GM12878 (cell line): Measurements from ENCODE around the gene MEAK7. TPM values are rescaled to one million over a fixed set of nuclear protein-coding genes. Genes with fewer than 3 reads are reported as not detected.

Source experiments
- CEBPB ChIP-seq, 2 experiments: fragments of 150-350 bp in 1 of 2; IDR thresholded peaks; 2 replicates each; pipeline ENCODE4 v1.6.1; 2012 to 2014; ENCODE audit warnings: low read depth in 2 of 2, low read length in 2 of 2, borderline replicate concordance in 1 of 2, inconsistent platforms in 1 of 2
- DPF2 ChIP-seq: fragments of 450-650 bp; IDR thresholded peaks from 2 replicates; pipeline ENCODE4 v1.6.1; 2017; ENCODE audit warnings: mild to moderate bottlenecking
- EGR1 ChIP-seq, 2 experiments: IDR thresholded peaks; 1 replicate in 1 of 2; 2 replicates in 1 of 2; pipeline ENCODE4 v1.6.1; 2011 to 2012; ENCODE audit warnings: low read depth in 2 of 2, low read length in 2 of 2, borderline replicate concordance in 1 of 2, mild to moderate bottlenecking in 1 of 2, moderate library complexity in 1 of 2
- ESRRA ChIP-seq: IDR thresholded peaks from 2 replicates; pipeline ENCODE4 v1.6.1; 2012; ENCODE audit warnings: mild to moderate bottlenecking, low read length, improper control_type of control experiment
- FOS ChIP-seq: IDR thresholded peaks from 3 replicates; pipeline ENCODE4 v1.6.1; 2011; ENCODE audit warnings: borderline replicate concordance; ENCODE audit not compliant: insufficient read length; ENCODE audit errors: extremely low read depth
- FOXM1 ChIP-seq: IDR thresholded peaks from 2 replicates; pipeline ENCODE4 v1.6.1; 2012; ENCODE audit warnings: low read depth, mild to moderate bottlenecking, inconsistent platforms, low read length, moderate library complexity
- HCFC1 ChIP-seq: fragments of 150-350 bp; IDR thresholded peaks from 2 replicates; pipeline ENCODE4 v1.6.1; 2014; ENCODE audit warnings: low read length
- HDAC6 ChIP-seq: fragments of 200-600 bp; sonication (generic); IDR thresholded peaks from one replicate; pipeline ENCODE4 v1.8.0; 2017; ENCODE audit warnings: antibody characterized with exemption; ENCODE audit not compliant: unreplicated experiment
- HDGF ChIP-seq: fragments of 450-650 bp; IDR thresholded peaks from 2 replicates; pipeline ENCODE4 v1.6.1; 2016; ENCODE audit warnings: antibody characterized with exemption
- NRF1 ChIP-seq: conservative IDR thresholded peaks from 2 replicates; pipeline ENCODE4 v1.6.1; 2011; ENCODE audit warnings: mild to moderate bottlenecking, low read depth, low read length, improper control_type of control experiment
- PAX8 ChIP-seq: fragments of 450-650 bp; IDR thresholded peaks from 2 replicates; pipeline ENCODE4 v1.6.1; 2017; ENCODE audit warnings: mild to moderate bottlenecking, moderate library complexity
- RCOR1 ChIP-seq: conservative IDR thresholded peaks from 2 replicates; pipeline ENCODE4 v1.6.1; 2012; ENCODE audit warnings: low read depth, low read length, improper control_type of control experiment
- RUNX3 ChIP-seq: IDR thresholded peaks from 2 replicates; pipeline ENCODE4 v1.6.1; 2012; ENCODE audit warnings: low read length, inconsistent platforms
- ZNF274 ChIP-seq: IDR thresholded peaks from one replicate; pipeline ENCODE4 v1.8.0; 2011; ENCODE audit not compliant: insufficient read length, insufficient read depth
- ZNF592 ChIP-seq: fragments of 450-650 bp; IDR thresholded peaks from 2 replicates; pipeline ENCODE4 v1.6.1; 2017; ENCODE audit warnings: mild to moderate bottlenecking, moderate library complexity
- ZNF622 ChIP-seq: fragments of 450-650 bp; IDR thresholded peaks from 2 replicates; pipeline ENCODE4 v1.6.1; 2017; ENCODE audit warnings: mild to moderate bottlenecking, inconsistent platforms
- ZZZ3 ChIP-seq: IDR thresholded peaks from 2 replicates; pipeline ENCODE4 v1.6.1; 2011; ENCODE audit warnings: low read depth; ENCODE audit not compliant: control insufficient read depth, insufficient read length
- polyA plus RNA-seq, 11 experiments: library from polyadenylated mRNA; depleted of rRNA in 4 of 11; unstranded in 6 of 11; stranded (reverse) in 5 of 11; fragments of >200 nt; fragmentation: Nextera tagmentation in 4 of 11; fragmentation: Illumina TruSeq in 1 of 11; extraction: Ambion mirVana in 4 of 11; extraction: Trizol in 1 of 11; gene quantifications; 1 replicate in 1 of 11; 2 replicates in 10 of 11; pipeline versions ENCODE4 v1.2.1 to v1.2.3, GENCODE V29; 2011 to 2016; ENCODE audit warnings: inconsistent platforms in 2 of 11, missing spikeins in 2 of 11, low read depth in 1 of 11
- total RNA-seq, 4 experiments: library from RNA; depleted of rRNA in 3 of 4; stranded (reverse); fragments of >200 nt in 3 of 4; fragmentation: Illumina TruSeq in 1 of 4; extraction: Trizol in 1 of 4; gene quantifications; 2 replicates each; pipeline versions ENCODE4 v1.2.1 to v1.2.3, GENCODE V29; 2013 to 2021
- TF ChIP-seq, protein P1 (sequence below): fragments of 450-650 bp; IDR thresholded peaks from 2 replicates; pipeline ENCODE4 v1.6.1; 2017; ENCODE audit warnings: mild to moderate bottlenecking, low read depth, inconsistent platforms; ENCODE audit not compliant: poor library complexity, severe bottlenecking
- TF ChIP-seq, protein P2 (sequence below): fragments of 450-650 bp; IDR thresholded peaks from 2 replicates; pipeline ENCODE4 v1.6.1; 2017; ENCODE audit warnings: borderline replicate concordance
- TF ChIP-seq, protein P3 (sequence below): fragments of 450-650 bp; IDR thresholded peaks from 2 replicates; pipeline ENCODE4 v1.6.1; 2017; ENCODE audit warnings: low read depth, mild to moderate bottlenecking, moderate library complexity

Gene MEAK7
- total and polyA plus RNA-seq, 10 of the 15 experiments (the other 5 are each of a cell fraction or from before 2014, with no cell fraction given) = 1.4 to 11.9 (median 6.4) TPM

- TF ChIP-seq HDGF = peak; percentile 94
- TF ChIP-seq CEBPB (IDR thresholded peaks at IDR 0.05; ENCODE audit: borderline replicate concordance in 1 of 2, low read depth in 2 of 2, low read length in 2 of 2) = no peak; a peak in 1 of 4 replicates
- TF ChIP-seq FOXM1 = peak; percentile 96
- TF ChIP-seq DPF2 = peak; percentile 50; the same call in 1 of the 2 replicates
- peak; percentile 93 for TF ChIP-seq RUNX3
- TF ChIP-seq HDAC6 = no peak
- peak; percentile 79; the same call in 1 of the 2 replicates for TF ChIP-seq RCOR1
- TF ChIP-seq PAX8 = peak; percentile 83; the same call in 1 of the 2 replicates
- TF ChIP-seq, protein P1, sequence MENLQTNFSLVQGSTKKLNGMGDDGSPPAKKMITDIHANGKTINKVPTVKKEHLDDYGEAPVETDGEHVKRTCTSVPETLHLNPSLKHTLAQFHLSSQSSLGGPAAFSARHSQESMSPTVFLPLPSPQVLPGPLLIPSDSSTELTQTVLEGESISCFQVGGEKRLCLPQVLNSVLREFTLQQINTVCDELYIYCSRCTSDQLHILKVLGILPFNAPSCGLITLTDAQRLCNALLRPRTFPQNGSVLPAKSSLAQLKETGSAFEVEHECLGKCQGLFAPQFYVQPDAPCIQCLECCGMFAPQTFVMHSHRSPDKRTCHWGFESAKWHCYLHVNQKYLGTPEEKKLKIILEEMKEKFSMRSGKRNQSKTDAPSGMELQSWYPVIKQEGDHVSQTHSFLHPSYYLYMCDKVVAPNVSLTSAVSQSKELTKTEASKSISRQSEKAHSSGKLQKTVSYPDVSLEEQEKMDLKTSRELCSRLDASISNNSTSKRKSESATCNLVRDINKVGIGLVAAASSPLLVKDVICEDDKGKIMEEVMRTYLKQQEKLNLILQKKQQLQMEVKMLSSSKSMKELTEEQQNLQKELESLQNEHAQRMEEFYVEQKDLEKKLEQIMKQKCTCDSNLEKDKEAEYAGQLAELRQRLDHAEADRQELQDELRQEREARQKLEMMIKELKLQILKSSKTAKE = peak; percentile 72
- TF ChIP-seq ZNF622 = no peak
- no peak; the same call in 1 of the 2 replicates for TF ChIP-seq HCFC1
- TF ChIP-seq ESRRA = no peak
- TF ChIP-seq ZZZ3 = no peak
- TF ChIP-seq ZNF274 = no peak
- peak in 1 of 2 experiments; percentile 28; a peak in 1 of 3 replicates for TF ChIP-seq EGR1 (IDR thresholded peaks at IDR 0.05; ENCODE audit: borderline replicate concordance in 1 of 2, low read depth in 2 of 2, low read length in 2 of 2)
- no peak for TF ChIP-seq FOS
- TF ChIP-seq, protein P2, sequence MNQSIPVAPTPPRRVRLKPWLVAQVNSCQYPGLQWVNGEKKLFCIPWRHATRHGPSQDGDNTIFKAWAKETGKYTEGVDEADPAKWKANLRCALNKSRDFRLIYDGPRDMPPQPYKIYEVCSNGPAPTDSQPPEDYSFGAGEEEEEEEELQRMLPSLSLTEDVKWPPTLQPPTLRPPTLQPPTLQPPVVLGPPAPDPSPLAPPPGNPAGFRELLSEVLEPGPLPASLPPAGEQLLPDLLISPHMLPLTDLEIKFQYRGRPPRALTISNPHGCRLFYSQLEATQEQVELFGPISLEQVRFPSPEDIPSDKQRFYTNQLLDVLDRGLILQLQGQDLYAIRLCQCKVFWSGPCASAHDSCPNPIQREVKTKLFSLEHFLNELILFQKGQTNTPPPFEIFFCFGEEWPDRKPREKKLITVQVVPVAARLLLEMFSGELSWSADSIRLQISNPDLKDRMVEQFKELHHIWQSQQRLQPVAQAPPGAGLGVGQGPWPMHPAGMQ = no peak
- peak; percentile 83; the same call in 1 of the 2 replicates for TF ChIP-seq ZNF592
- no peak for TF ChIP-seq NRF1
- TF ChIP-seq, protein P3, sequence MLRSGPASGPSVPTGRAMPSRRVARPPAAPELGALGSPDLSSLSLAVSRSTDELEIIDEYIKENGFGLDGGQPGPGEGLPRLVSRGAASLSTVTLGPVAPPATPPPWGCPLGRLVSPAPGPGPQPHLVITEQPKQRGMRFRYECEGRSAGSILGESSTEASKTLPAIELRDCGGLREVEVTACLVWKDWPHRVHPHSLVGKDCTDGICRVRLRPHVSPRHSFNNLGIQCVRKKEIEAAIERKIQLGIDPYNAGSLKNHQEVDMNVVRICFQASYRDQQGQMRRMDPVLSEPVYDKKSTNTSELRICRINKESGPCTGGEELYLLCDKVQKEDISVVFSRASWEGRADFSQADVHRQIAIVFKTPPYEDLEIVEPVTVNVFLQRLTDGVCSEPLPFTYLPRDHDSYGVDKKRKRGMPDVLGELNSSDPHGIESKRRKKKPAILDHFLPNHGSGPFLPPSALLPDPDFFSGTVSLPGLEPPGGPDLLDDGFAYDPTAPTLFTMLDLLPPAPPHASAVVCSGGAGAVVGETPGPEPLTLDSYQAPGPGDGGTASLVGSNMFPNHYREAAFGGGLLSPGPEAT = peak; percentile 64; the same call in 1 of the 2 replicates
Observed at GRCh38 chr16:84514874-84515835, 10.7 kb upstream of the MEAK7 start (continued).
